Measurements from ENCODE around the gene CENATAC.

DNA sequence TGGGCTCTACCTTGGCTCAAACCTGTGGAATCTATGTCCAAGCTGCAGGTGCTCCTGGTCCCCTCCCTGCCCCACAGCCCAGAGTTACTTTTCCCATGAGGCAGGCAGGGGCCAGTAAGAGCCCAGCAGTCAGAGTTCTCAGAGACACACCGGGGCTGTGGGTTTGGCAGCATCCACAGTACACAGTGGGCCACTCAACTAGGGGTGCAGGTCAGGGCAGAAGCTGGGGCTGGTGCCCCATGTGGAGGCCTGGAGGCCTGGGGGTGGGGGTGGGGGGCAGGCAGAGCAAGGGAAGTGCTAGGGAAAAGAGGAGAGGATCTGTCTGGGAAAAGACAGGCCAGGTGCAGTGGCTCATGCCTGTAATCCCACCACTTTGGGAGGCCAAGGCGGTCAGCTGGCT, 39.4 kb upstream of the CENATAC start:
- TF ChIP-seq, protein P1, sequence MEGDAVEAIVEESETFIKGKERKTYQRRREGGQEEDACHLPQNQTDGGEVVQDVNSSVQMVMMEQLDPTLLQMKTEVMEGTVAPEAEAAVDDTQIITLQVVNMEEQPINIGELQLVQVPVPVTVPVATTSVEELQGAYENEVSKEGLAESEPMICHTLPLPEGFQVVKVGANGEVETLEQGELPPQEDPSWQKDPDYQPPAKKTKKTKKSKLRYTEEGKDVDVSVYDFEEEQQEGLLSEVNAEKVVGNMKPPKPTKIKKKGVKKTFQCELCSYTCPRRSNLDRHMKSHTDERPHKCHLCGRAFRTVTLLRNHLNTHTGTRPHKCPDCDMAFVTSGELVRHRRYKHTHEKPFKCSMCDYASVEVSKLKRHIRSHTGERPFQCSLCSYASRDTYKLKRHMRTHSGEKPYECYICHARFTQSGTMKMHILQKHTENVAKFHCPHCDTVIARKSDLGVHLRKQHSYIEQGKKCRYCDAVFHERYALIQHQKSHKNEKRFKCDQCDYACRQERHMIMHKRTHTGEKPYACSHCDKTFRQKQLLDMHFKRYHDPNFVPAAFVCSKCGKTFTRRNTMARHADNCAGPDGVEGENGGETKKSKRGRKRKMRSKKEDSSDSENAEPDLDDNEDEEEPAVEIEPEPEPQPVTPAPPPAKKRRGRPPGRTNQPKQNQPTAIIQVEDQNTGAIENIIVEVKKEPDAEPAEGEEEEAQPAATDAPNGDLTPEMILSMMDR (IDR thresholded peaks at IDR 0.05) = no peak
- TF ChIP-seq POLR2AphosphoS5 (IDR thresholded peaks at IDR 0.05) = no peak
